GM12878 (cell line): ENCODE data around the gene VSTM2L. TPM values are rescaled to one million over a fixed set of nuclear protein-coding genes. Genes with fewer than 3 reads are reported as not detected.

Source experiments
- ATAC-seq: fragments of 200-7000 bp; cut with Tn5 transposase; 3 replicates; pipeline ENCODE4 v1.9.1; 2020; ENCODE audit warnings: mild to moderate bottlenecking, moderate library complexity
- BruUV-seq: library from RNA; stranded (reverse); fragments of 400-500 nt; replicated peaks from 2 replicates; lab custom pipeline; 2021; lab: Mats Ljungman, UMichigan
- CTCF ChIA-PET: fragments of 300-600 bp; sonication (Branson Sonifier 250); formaldehyde crosslinking; extraction: SDS; loops from one replicate; lab custom pipeline; 2021; ENCODE audit warnings: inconsistent platforms; lab: Yijun Ruan, JAX
- POLR2A ChIA-PET: fragments of 350-600 bp; formaldehyde crosslinking; extraction: SDS; loops from one replicate; lab custom pipeline; 2021; ENCODE audit warnings: inconsistent platforms; lab: Charles Lee
- RAD21 ChIA-PET: fragments of 300-600 bp; sonication (Branson Sonifier 250); formaldehyde crosslinking; loops from one replicate; lab custom pipeline; 2023; ENCODE audit warnings: antibody characterized with exemption; ENCODE audit not compliant: unreplicated experiment; lab: Charles Lee
- SMC1A ChIA-PET: fragments of 300-600 bp; sonication (Branson Sonifier 250); formaldehyde crosslinking; loops from one replicate; lab custom pipeline; 2023; ENCODE audit not compliant: unreplicated experiment, uncharacterized antibody; lab: Charles Lee
- DNase-seq: peaks from one replicate; pipeline ENCODE4 v3.0.0-alpha.2; 2011; ENCODE audit warnings: low read depth, low spot score
- FAIRE-seq: peaks from 3 replicates; lab custom pipeline; 2011; peaks lifted over from hg19 to GRCh38; lab: Jason Lieb, UNC
- H2AFZ ChIP-seq: 2 replicates; pipeline ENCODE4 v1.6.0; 2011; ENCODE audit warnings: low read depth, low read length, control low read depth; ENCODE audit not compliant: control insufficient read depth
- H3K27ac ChIP-seq: 2 replicates; pipeline ENCODE4 v1.5.1; 2011; ENCODE audit warnings: control low read depth; ENCODE audit not compliant: control insufficient read depth, insufficient read depth
- H3K27me3 ChIP-seq, 2 experiments: replicated peaks in 1 of 2; 2 replicates each; pipeline versions ENCODE4 v1.6.0 to v1.6.1; 2011; ENCODE audit warnings: low read length in 1 of 2; ENCODE audit not compliant: control insufficient read depth in 2 of 2, insufficient read depth in 2 of 2
- H3K36me3 ChIP-seq, 2 experiments: 2 replicates each; pipeline ENCODE4 v1.5.1; 2011; ENCODE audit warnings: low read length in 1 of 2; ENCODE audit not compliant: control insufficient read depth in 2 of 2, insufficient read depth in 2 of 2
- H3K4me1 ChIP-seq: 2 replicates; pipeline ENCODE4 v1.6.1; 2011; ENCODE audit warnings: mild to moderate bottlenecking, low read length, moderate library complexity, mixed read lengths; ENCODE audit not compliant: control insufficient read depth, insufficient read depth
- H3K4me2 ChIP-seq: 2 replicates; pipeline ENCODE4 v1.6.0; 2011; ENCODE audit warnings: control low read depth; ENCODE audit not compliant: control insufficient read depth, insufficient read depth
- H3K4me3 ChIP-seq: fragments of 200-600 bp; sonication (generic); 2 replicates; pipeline ENCODE4 v1.5.1; 2016
- H3K79me2 ChIP-seq: 2 replicates; pipeline ENCODE4 v1.6.0; 2011; ENCODE audit warnings: low read length; ENCODE audit not compliant: control insufficient read depth, insufficient read depth
- H3K9ac ChIP-seq: 2 replicates; pipeline ENCODE4 v1.8.0; 2011; ENCODE audit warnings: low read length, control low read depth, mixed read lengths; ENCODE audit not compliant: control insufficient read depth, insufficient read depth
- H3K9me3 ChIP-seq: replicated peaks from 3 replicates; pipeline ENCODE4 v1.5.1; 2011; ENCODE audit warnings: mild to moderate bottlenecking, low read length; ENCODE audit not compliant: control insufficient read depth, insufficient read depth
- H4K20me1 ChIP-seq: 2 replicates; pipeline ENCODE4 v1.6.0; 2011; ENCODE audit not compliant: control insufficient read depth, insufficient read depth
- CUX1 ChIP-seq: IDR thresholded peaks from 2 replicates; pipeline ENCODE4 v1.6.1; 2012; ENCODE audit warnings: improper control_type of control experiment, low read depth, low read length; ENCODE audit not compliant: insufficient replicate concordance
- EP300 ChIP-seq, 2 experiments: fragments of 150-350 bp in 1 of 2; IDR thresholded peaks; 2 replicates each; pipeline ENCODE4 v1.6.1; 2011 to 2012; ENCODE audit warnings: low read depth in 2 of 2, low read length in 2 of 2, borderline replicate concordance in 1 of 2, improper control_type of control experiment in 1 of 2, inconsistent platforms in 1 of 2; ENCODE audit not compliant: control insufficient read depth in 1 of 2
- HSF1 ChIP-seq: fragments of 150-350 bp; IDR thresholded peaks from 2 replicates; pipeline ENCODE4 v1.6.1; 2014; ENCODE audit warnings: mild to moderate bottlenecking, low read depth, low read length
- MYB ChIP-seq: fragments of 150-350 bp; IDR thresholded peaks from 2 replicates; pipeline ENCODE4 v1.6.1; 2014; ENCODE audit warnings: mild to moderate bottlenecking, low read depth, low read length, borderline replicate concordance
- POLR2AphosphoS2 ChIP-seq: IDR thresholded peaks from 2 replicates; pipeline ENCODE4 v1.6.1; 2011; ENCODE audit warnings: low read depth, mild to moderate bottlenecking, low read length, improper control_type of control experiment, moderate library complexity
- TBL1XR1 ChIP-seq: IDR thresholded peaks from 2 replicates; pipeline ENCODE4 v1.6.1; 2012; ENCODE audit warnings: low read depth, low read length, improper control_type of control experiment
- ZNF274 ChIP-seq: IDR thresholded peaks from one replicate; pipeline ENCODE4 v1.8.0; 2011; ENCODE audit not compliant: insufficient read length, insufficient read depth
- ZNF622 ChIP-seq: fragments of 450-650 bp; IDR thresholded peaks from 2 replicates; pipeline ENCODE4 v1.6.1; 2017; ENCODE audit warnings: mild to moderate bottlenecking, inconsistent platforms
- ZSCAN29 ChIP-seq: fragments of 450-650 bp; IDR thresholded peaks from 2 replicates; pipeline ENCODE4 v1.6.1; 2017; ENCODE audit warnings: mild to moderate bottlenecking, moderate library complexity
- WGBS: methylation state at CpG from one replicate; pipeline ENCODE4 v1.1.6; 2016; ENCODE audit warnings: low lambda C conversion rate; ENCODE audit not compliant: insufficient replicate concordance, insufficient coverage; ENCODE audit errors: missing lambda C conversion rate; 5-methylcytosine and 5-hydroxymethylcytosine counted together
- in situ Hi-C: fragments of 300-500 bp; cut with MboI; formaldehyde crosslinking; loops from 9 replicates; pipeline ENCODE4 v1.14.3; 2018; ENCODE audit warnings: mixed read lengths
- intact Hi-C: fragments of 100-400 bp; cut with micrococcal nuclease; formaldehyde crosslinking; loops from one replicate; pipeline ENCODE4 v1.14.2; 2022; ENCODE audit not compliant: unreplicated experiment
- polyA plus RNA-seq, 11 experiments: library from polyadenylated mRNA; depleted of rRNA in 4 of 11; unstranded in 6 of 11; stranded (reverse) in 5 of 11; fragments of >200 nt; fragmentation: Nextera tagmentation in 4 of 11; fragmentation: Illumina TruSeq in 1 of 11; extraction: Ambion mirVana in 4 of 11; extraction: Trizol in 1 of 11; gene quantifications; 1 replicate in 1 of 11; 2 replicates in 10 of 11; pipeline versions ENCODE4 v1.2.1 to v1.2.3, GENCODE V29; 2011 to 2016; ENCODE audit warnings: inconsistent platforms in 2 of 11, missing spikeins in 2 of 11, low read depth in 1 of 11
- total RNA-seq, 4 experiments: library from RNA; depleted of rRNA in 3 of 4; stranded (reverse); fragments of >200 nt in 3 of 4; fragmentation: Illumina TruSeq in 1 of 4; extraction: Trizol in 1 of 4; gene quantifications; 2 replicates each; pipeline versions ENCODE4 v1.2.1 to v1.2.3, GENCODE V29; 2013 to 2021
- TF ChIP-seq, protein P1 (sequence below): fragments of 450-650 bp; IDR thresholded peaks from 2 replicates; pipeline ENCODE4 v1.6.1; 2016; ENCODE audit warnings: mild to moderate bottlenecking
- TF ChIP-seq, protein P2 (sequence below): fragments of 450-650 bp; IDR thresholded peaks from 2 replicates; pipeline ENCODE4 v1.6.1; 2014; ENCODE audit warnings: mild to moderate bottlenecking

Gene VSTM2L
- total and polyA plus RNA-seq, 10 of the 15 experiments (the other 5 are each of a cell fraction or from before 2014, with no cell fraction given): 0.05 to 1.5 (median 0.63) TPM; not detected in 2

GRCh38 chr20:37934634-37935375 is 31.9 kb downstream of the VSTM2L start:
- in situ Hi-C loops (no loop called here), intact Hi-C loops (no loop called here)
- H3K4me1 ChIP-seq: no peaks in the 10 kb centered on the region
- no peak overlapping the region for H3K9ac ChIP-seq
- BruUV-seq: no TSS peak
- ChIA-PET RAD21 (no interaction called here), CTCF (no interaction called here), POLR2A (no interaction called here), SMC1A (no interaction called here)
- H3K4me2 ChIP-seq: no peak overlapping the region
- no peak for FAIRE-seq
- WGBS: 50% methylated on average over 14 of the region's 14 CpGs
- H3K79me2 ChIP-seq: no peaks in the 10 kb centered on the region
- H4K20me1 ChIP-seq: no peaks in the 10 kb centered on the region
- no peak for ATAC-seq
- no peak overlapping the region for H3K27ac ChIP-seq
- H3K9me3 ChIP-seq: no peaks in the 10 kb centered on the region
- H2AFZ ChIP-seq: no peak overlapping the region
- no peaks in the 10 kb centered on the region for H3K36me3 ChIP-seq
- no peak overlapping the region for H3K4me3 ChIP-seq
- DNase-seq: no peak
- H3K27me3 ChIP-seq: peaks cover 0 to 1% of the 10 kb centered on the region in 2 experiments; a peak in 1 of 4 replicates
- TF ChIP-seq POLR2AphosphoS2 (no peak), ZNF622 (no peak), ZNF274 (no peak), MYB (no peak), EP300 (IDR thresholded peaks at IDR 0.05; ENCODE audit: borderline replicate concordance in 1 of 2, control insufficient read depth in 1 of 2, low read depth in 2 of 2, low read length in 2 of 2) (no peak), ZSCAN29 (no peak), CUX1 (no peak), HSF1 (no peak), TBL1XR1 (no peak)
- TF ChIP-seq, protein P1, sequence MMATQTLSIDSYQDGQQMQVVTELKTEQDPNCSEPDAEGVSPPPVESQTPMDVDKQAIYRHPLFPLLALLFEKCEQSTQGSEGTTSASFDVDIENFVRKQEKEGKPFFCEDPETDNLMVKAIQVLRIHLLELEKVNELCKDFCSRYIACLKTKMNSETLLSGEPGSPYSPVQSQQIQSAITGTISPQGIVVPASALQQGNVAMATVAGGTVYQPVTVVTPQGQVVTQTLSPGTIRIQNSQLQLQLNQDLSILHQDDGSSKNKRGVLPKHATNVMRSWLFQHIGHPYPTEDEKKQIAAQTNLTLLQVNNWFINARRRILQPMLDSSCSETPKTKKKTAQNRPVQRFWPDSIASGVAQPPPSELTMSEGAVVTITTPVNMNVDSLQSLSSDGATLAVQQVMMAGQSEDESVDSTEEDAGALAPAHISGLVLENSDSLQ: no peak
- TF ChIP-seq, protein P2, sequence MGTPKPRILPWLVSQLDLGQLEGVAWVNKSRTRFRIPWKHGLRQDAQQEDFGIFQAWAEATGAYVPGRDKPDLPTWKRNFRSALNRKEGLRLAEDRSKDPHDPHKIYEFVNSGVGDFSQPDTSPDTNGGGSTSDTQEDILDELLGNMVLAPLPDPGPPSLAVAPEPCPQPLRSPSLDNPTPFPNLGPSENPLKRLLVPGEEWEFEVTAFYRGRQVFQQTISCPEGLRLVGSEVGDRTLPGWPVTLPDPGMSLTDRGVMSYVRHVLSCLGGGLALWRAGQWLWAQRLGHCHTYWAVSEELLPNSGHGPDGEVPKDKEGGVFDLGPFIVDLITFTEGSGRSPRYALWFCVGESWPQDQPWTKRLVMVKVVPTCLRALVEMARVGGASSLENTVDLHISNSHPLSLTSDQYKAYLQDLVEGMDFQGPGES: no peak
